Measurements from ENCODE around the gene DPF3.

DPF3 gene

GRCh38 chr14:72714094-72714493, 179.8 kb downstream of the DPF3 start:
- no peak for DNase-seq (ENCODE audit: low spot score)

- no peak for DNase-seq (ENCODE audit: low spot score)
Measured at GRCh38 chr14:72711936-72712335, 182.0 kb downstream of the DPF3 start.

GRCh38 chr14:72709916-72710611, 183.8 kb downstream of the DPF3 start:
- no peak for DNase-seq (ENCODE audit: low spot score)

- no peak for DNase-seq (ENCODE audit: low spot score)
Measured at GRCh38 chr14:72708708-72709475, 185.0 kb downstream of the DPF3 start.

GRCh38 chr14:72708222-72708621, 185.7 kb downstream of the DPF3 start:
- no peak for DNase-seq (ENCODE audit: low spot score)

GRCh38 chr14:72706485-72706884, 187.4 kb downstream of the DPF3 start:
- no peak for DNase-seq (ENCODE audit: low spot score)

- no peak for DNase-seq (ENCODE audit: low spot score)
Measured at GRCh38 chr14:72704502-72704901, 189.4 kb downstream of the DPF3 start.

- DNase-seq (ENCODE audit: low spot score), result no peak
Measured at GRCh38 chr14:72701605-72702004, 192.3 kb downstream of the DPF3 start.

GRCh38 chr14:72701237-72701565, 192.7 kb downstream of the DPF3 start:
- no peak for DNase-seq (ENCODE audit: low spot score)

- DNase-seq (ENCODE audit: low spot score), result no peak
Measured at GRCh38 chr14:72700338-72701236, 193.3 kb downstream of the DPF3 start.

GRCh38 chr14:72699852-72700257, 194.0 kb downstream of the DPF3 start:
- DNase-seq (ENCODE audit: low spot score), result peak; percentile 67

GRCh38 chr14:72699443-72699842, 194.5 kb downstream of the DPF3 start:
- no peak for DNase-seq (ENCODE audit: low spot score)

GRCh38 chr14:72692696-72693095, 201.2 kb downstream of the DPF3 start:
- DNase-seq (ENCODE audit: low spot score), result no peak

GRCh38 chr14:72690324-72690723, 203.6 kb downstream of the DPF3 start:
- DNase-seq (ENCODE audit: low spot score), result no peak

GRCh38 chr14:72688990-72689671, 204.8 kb downstream of the DPF3 start:
- DNase-seq (ENCODE audit: low spot score), result no peak

GRCh38 chr14:72686832-72687231, 207.1 kb downstream of the DPF3 start:
- no peak for DNase-seq (ENCODE audit: low spot score)

GRCh38 chr14:72686101-72686500, 207.8 kb downstream of the DPF3 start:
- no peak for DNase-seq (ENCODE audit: low spot score)

GRCh38 chr14:72685456-72685855, 208.4 kb downstream of the DPF3 start:
- DNase-seq (ENCODE audit: low spot score), result no peak

GRCh38 chr14:72683787-72684186, 210.1 kb downstream of the DPF3 start:
- DNase-seq (ENCODE audit: low spot score), result no peak

GRCh38 chr14:72682188-72682587, 211.7 kb downstream of the DPF3 start:
- DNase-seq (ENCODE audit: low spot score), result peak; percentile 53

- DNase-seq (ENCODE audit: low spot score), result no peak
Measured at GRCh38 chr14:72680853-72681640, 212.9 kb downstream of the DPF3 start.
